ENCODE results near the gene CALHM2. TPM values are rescaled to one million over a fixed set of nuclear protein-coding genes. Genes with fewer than 3 reads are reported as not detected.

CALHM2 gene
- total and polyA plus RNA-seq, 2 of the 4 experiments (the other 2 are of a cell fraction) = 2.5 to 7.9 TPM

DNA sequence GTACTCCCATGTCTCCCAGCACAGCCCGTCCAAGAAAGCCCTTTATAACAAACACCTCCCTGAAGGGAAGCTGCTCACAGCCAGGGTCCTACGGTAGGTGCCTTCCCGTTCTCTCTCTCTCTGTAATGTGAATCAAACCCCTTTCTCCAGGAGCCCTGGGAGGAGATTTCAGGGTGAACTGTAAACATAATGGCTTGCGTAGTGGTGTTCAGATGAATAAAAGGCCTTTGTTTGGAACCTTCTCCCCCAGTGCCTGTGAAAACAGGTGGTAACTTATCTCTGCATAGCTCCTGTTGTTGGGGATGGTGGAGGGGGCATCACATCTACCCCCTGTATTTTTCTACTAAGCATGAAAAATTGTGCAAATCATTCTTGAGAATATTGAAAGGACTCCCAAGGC, 12.4 kb downstream of the CALHM2 start:
- H3K56ac ChIP-seq (ENCODE audit: extremely low read depth, insufficient read depth, low read length) = no peak overlapping the region

More for the DNA sequence above, 12.4 kb downstream of the CALHM2 start:
- Histone ChIP-seq H3K4ac (ENCODE audit: low read depth, low read length) (no peak overlapping the region), H2BK5ac (ENCODE audit: low read depth, low read length, poor library complexity, severe bottlenecking) (no peak overlapping the region), H2AK5ac (ENCODE audit: low read depth, low read length) (no peak overlapping the region), H2BK15ac (ENCODE audit: low read depth, low read length) (no peak overlapping the region), H3K4me1 (ENCODE audit: control insufficient read depth, insufficient read depth, low read length) (no peaks in the 10 kb centered on the region; the same call in 1 of the 2 replicates), H4K5ac (ENCODE audit: low read depth, low read length) (no peak overlapping the region), H3K9ac (ENCODE audit: low read depth, low read length) (no peak overlapping the region), H2AFZ (replicated peaks; ENCODE audit: low read length, poor library complexity) (no peak overlapping the region), H2BK120ac (ENCODE audit: low read depth, low read length) (no peak overlapping the region), H3K9me3 (ENCODE audit: control insufficient read depth, insufficient read depth, low read length) (no peaks in the 10 kb centered on the region), H3K14ac (replicated peaks; ENCODE audit: low read depth, low read length) (no peak overlapping the region), H3K27me3 (ENCODE audit: control insufficient read depth, insufficient read depth, low read length) (no peaks in the 10 kb centered on the region), H2AK9ac (replicated peaks; ENCODE audit: low read depth, low read length, poor library complexity) (no peak overlapping the region), H3K23ac (ENCODE audit: low read depth, low read length) (no peak overlapping the region), H3K4me3 (ENCODE audit: insufficient read depth, low read depth, low read length) (no peak overlapping the region), H2BK20ac (ENCODE audit: low read depth, low read length) (no peak overlapping the region), H3K79me1 (ENCODE audit: low read depth in 1 of 2, low read length in 2 of 2) (no peaks in the 10 kb centered on the region; a peak in 2 of 4 replicates), H3K9me1 (ENCODE audit: insufficient read depth, low read length) (no peaks in the 10 kb centered on the region), H4K8ac (ENCODE audit: low read depth in 2 of 2, low read length in 2 of 2) (no peak overlapping the region), H3K18ac (ENCODE audit: low read depth, low read length) (no peak overlapping the region), H3K4me2 (ENCODE audit: low read depth, low read length) (no peak overlapping the region), H3K27ac (ENCODE audit: insufficient read depth, low read length) (no peak overlapping the region), H4K91ac (ENCODE audit: insufficient read depth, low read depth, low read length) (no peak overlapping the region), H3K36me3 (ENCODE audit: control insufficient read depth, insufficient read depth, low read length) (peaks cover 69% of the 10 kb centered on the region), H4K20me1 (ENCODE audit: insufficient read depth, low read length) (no peaks in the 10 kb centered on the region)
- WGBS, 2 experiments (ENCODE audit: extremely low coverage in 2 of 2, insufficient read length in 1 of 2) = no CpG with 5 or more reads among the region's 4 CpGs
- in situ Hi-C loops (cut with MboI; ENCODE audit: low sequenced_read_pairs) (no loop called here), dilution Hi-C loops (cut with HindIII; ENCODE audit: low sequenced_read_pairs, unreplicated experiment) (no loop called here), intact Hi-C loops (cut with micrococcal nuclease) (no loop called here)
- no TSS peak for BruUV-seq (replicated peaks)
- POLR2A ChIA-PET (ENCODE audit: unreplicated experiment) = no interaction called here
- ATAC-seq (ENCODE audit: low read depth) (no peak), DNase-seq (no peak)
- TF ChIP-seq MAZ (IDR thresholded peaks at IDR 0.05; ENCODE audit: borderline replicate concordance, low read depth, low read length) (no peak), CEBPB (IDR thresholded peaks at IDR 0.05; ENCODE audit: low read depth, low read length) (no peak), RFX5 (IDR thresholded peaks at IDR 0.05; ENCODE audit: low read depth, low read length) (no peak), CHD1 (IDR thresholded peaks at IDR 0.05; ENCODE audit: low read depth, low read length) (no peak), SMC3 (IDR thresholded peaks at IDR 0.05; ENCODE audit: low read depth, low read length) (no peak), MXI1 (IDR thresholded peaks at IDR 0.05; ENCODE audit: borderline replicate concordance, low read depth, low read length) (no peak), POLR2A (IDR thresholded peaks at IDR 0.05; ENCODE audit: low read depth, low read length) (no peak), FOS (IDR thresholded peaks at IDR 0.05; ENCODE audit: low read depth, low read length) (no peak), RAD21 (IDR thresholded peaks at IDR 0.05; ENCODE audit: low read length) (no peak), RCOR1 (IDR thresholded peaks at IDR 0.05; ENCODE audit: insufficient replicate concordance, low read length) (no peak), MAFK (IDR thresholded peaks at IDR 0.05; ENCODE audit: low read depth, low read length) (no peak)
- TF ChIP-seq, protein P1, sequence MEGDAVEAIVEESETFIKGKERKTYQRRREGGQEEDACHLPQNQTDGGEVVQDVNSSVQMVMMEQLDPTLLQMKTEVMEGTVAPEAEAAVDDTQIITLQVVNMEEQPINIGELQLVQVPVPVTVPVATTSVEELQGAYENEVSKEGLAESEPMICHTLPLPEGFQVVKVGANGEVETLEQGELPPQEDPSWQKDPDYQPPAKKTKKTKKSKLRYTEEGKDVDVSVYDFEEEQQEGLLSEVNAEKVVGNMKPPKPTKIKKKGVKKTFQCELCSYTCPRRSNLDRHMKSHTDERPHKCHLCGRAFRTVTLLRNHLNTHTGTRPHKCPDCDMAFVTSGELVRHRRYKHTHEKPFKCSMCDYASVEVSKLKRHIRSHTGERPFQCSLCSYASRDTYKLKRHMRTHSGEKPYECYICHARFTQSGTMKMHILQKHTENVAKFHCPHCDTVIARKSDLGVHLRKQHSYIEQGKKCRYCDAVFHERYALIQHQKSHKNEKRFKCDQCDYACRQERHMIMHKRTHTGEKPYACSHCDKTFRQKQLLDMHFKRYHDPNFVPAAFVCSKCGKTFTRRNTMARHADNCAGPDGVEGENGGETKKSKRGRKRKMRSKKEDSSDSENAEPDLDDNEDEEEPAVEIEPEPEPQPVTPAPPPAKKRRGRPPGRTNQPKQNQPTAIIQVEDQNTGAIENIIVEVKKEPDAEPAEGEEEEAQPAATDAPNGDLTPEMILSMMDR (conservative IDR thresholded peaks at IDR 0.05; ENCODE audit: low read depth, low read length) = no peak
- TF ChIP-seq, protein P2, sequence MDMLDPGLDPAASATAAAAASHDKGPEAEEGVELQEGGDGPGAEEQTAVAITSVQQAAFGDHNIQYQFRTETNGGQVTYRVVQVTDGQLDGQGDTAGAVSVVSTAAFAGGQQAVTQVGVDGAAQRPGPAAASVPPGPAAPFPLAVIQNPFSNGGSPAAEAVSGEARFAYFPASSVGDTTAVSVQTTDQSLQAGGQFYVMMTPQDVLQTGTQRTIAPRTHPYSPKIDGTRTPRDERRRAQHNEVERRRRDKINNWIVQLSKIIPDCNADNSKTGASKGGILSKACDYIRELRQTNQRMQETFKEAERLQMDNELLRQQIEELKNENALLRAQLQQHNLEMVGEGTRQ (IDR thresholded peaks at IDR 0.05; ENCODE audit: low read depth, low read length) = no peak
- TF ChIP-seq, protein P3, sequence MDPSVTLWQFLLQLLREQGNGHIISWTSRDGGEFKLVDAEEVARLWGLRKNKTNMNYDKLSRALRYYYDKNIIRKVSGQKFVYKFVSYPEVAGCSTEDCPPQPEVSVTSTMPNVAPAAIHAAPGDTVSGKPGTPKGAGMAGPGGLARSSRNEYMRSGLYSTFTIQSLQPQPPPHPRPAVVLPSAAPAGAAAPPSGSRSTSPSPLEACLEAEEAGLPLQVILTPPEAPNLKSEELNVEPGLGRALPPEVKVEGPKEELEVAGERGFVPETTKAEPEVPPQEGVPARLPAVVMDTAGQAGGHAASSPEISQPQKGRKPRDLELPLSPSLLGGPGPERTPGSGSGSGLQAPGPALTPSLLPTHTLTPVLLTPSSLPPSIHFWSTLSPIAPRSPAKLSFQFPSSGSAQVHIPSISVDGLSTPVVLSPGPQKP (IDR thresholded peaks at IDR 0.05; ENCODE audit: borderline replicate concordance, low read depth, low read length) = no peak
- CTCF ChIA-PET = no interaction called here
